ENCODE data around the gene CFAP161.

CFAP161 gene

GRCh38 chr15:81133782-81134461 is at the start of gene CFAP161:
Gene CFAP161 (plus strand): TSS chr15:81134270. CDS start chr15:81134330, 60 bp downstream.
- peak; percentile 91 for DNase-seq

- DNase-seq = no peak
These were observed 49.4 kb upstream of the CFAP161 start for GRCh38 chr15:81084716-81085115.

GRCh38 chr15:81085213-81085612 is 48.9 kb upstream of the CFAP161 start:
- no peak for DNase-seq

- no peak for DNase-seq
These were observed 48.2 kb upstream of the CFAP161 start for GRCh38 chr15:81085898-81086297.

GRCh38 chr15:81087066-81087465 is 47.0 kb upstream of the CFAP161 start:
- no peak for DNase-seq

GRCh38 chr15:81087694-81088093 is 46.4 kb upstream of the CFAP161 start:
- DNase-seq = no peak

- DNase-seq = no peak
These were observed 45.5 kb upstream of the CFAP161 start for GRCh38 chr15:81088470-81089013.

- peak; percentile 75 for DNase-seq
These were observed 42.0 kb upstream of the CFAP161 start for GRCh38 chr15:81091889-81092558.

GRCh38 chr15:81092559-81092902 is 41.5 kb upstream of the CFAP161 start:
- DNase-seq = peak; percentile 54

- no peak for DNase-seq
These were observed 40.1 kb upstream of the CFAP161 start for GRCh38 chr15:81093961-81094360.

GRCh38 chr15:81095690-81096365 is 38.2 kb upstream of the CFAP161 start:
- no peak for DNase-seq

- no peak for DNase-seq
These were observed 37.7 kb upstream of the CFAP161 start for GRCh38 chr15:81096398-81096797.

GRCh38 chr15:81097116-81097889 is 36.8 kb upstream of the CFAP161 start:
- no peak for DNase-seq

- no peak for DNase-seq
These were observed 36.2 kb upstream of the CFAP161 start for GRCh38 chr15:81097890-81098280.

GRCh38 chr15:81098349-81098748 is 35.7 kb upstream of the CFAP161 start:
- no peak for DNase-seq

- DNase-seq = peak; percentile 37
These were observed 35.0 kb upstream of the CFAP161 start for GRCh38 chr15:81098861-81099651.

- DNase-seq = no peak
These were observed 31.9 kb upstream of the CFAP161 start for GRCh38 chr15:81101894-81102815.

- DNase-seq = no peak
These were observed 30.2 kb upstream of the CFAP161 start for GRCh38 chr15:81103857-81104256.

GRCh38 chr15:81105545-81105944 is 28.5 kb upstream of the CFAP161 start:
- DNase-seq = no peak

- DNase-seq = peak; percentile 65
These were observed 27.5 kb upstream of the CFAP161 start for GRCh38 chr15:81106560-81106959.

- DNase-seq = no peak
These were observed 26.2 kb upstream of the CFAP161 start for GRCh38 chr15:81107889-81108288.

Measured in right hindlimb (tissue), 1 donor.